ENCODE measurements around the gene TMPRSS4. TPM values are rescaled to one million over a fixed set of nuclear protein-coding genes. Genes with fewer than 3 reads are reported as not detected.
A peak's percentile ranks its signal among the peaks of the same experiment; 100 is the strongest.

The TMPRSS4 gene
- total RNA-seq, 1 donor from 2014 or later = not detected

GRCh38 chr11:118065384-118065783, 11.5 kb upstream of the TMPRSS4 start:
- no peaks in the 10 kb centered on the region for H3K9me3 Mint-ChIP-seq (ENCODE audit: unreplicated experiment)
- no peak overlapping the region for H3K4me3 Mint-ChIP-seq (ENCODE audit: unreplicated experiment)
- H3K27ac Mint-ChIP-seq (ENCODE audit: unreplicated experiment) = no peak overlapping the region
- no peak for TF ChIP-seq CTCF (IDR thresholded peaks at IDR 0.05; ENCODE audit: unreplicated experiment)
- DNase-seq (ENCODE audit: low spot score) = no peak
- H3K4me1 Mint-ChIP-seq (ENCODE audit: unreplicated experiment) = peaks cover 6% of the 10 kb centered on the region
- no peaks in the 10 kb centered on the region for H3K36me3 Mint-ChIP-seq (ENCODE audit: low read depth, unreplicated experiment)
- H3K27me3 Mint-ChIP-seq (ENCODE audit: unreplicated experiment) = peaks cover 6% of the 10 kb centered on the region

- H3K4me3 Mint-ChIP-seq (ENCODE audit: unreplicated experiment) = no peak overlapping the region
- H3K27me3 Mint-ChIP-seq (ENCODE audit: unreplicated experiment) = peaks cover 6% of the 10 kb centered on the region
- DNase-seq (ENCODE audit: low spot score) = no peak
- no peaks in the 10 kb centered on the region for H3K9me3 Mint-ChIP-seq (ENCODE audit: unreplicated experiment)
- H3K36me3 Mint-ChIP-seq (ENCODE audit: low read depth, unreplicated experiment) = no peaks in the 10 kb centered on the region
- TF ChIP-seq CTCF (IDR thresholded peaks at IDR 0.05; ENCODE audit: unreplicated experiment) = no peak
- H3K4me1 Mint-ChIP-seq (ENCODE audit: unreplicated experiment) = peaks cover 10% of the 10 kb centered on the region
- no peak overlapping the region for H3K27ac Mint-ChIP-seq (ENCODE audit: unreplicated experiment)
Observed at GRCh38 chr11:118067006-118067405, 9.9 kb upstream of the TMPRSS4 start.

GRCh38 chr11:118068206-118068944, 8.5 kb upstream of the TMPRSS4 start:
- Mint-ChIP-seq H3K36me3 (ENCODE audit: low read depth, unreplicated experiment) (no peaks in the 10 kb centered on the region), H3K9me3 (ENCODE audit: unreplicated experiment) (no peaks in the 10 kb centered on the region), H3K4me3 (ENCODE audit: unreplicated experiment) (no peak overlapping the region), H3K27me3 (ENCODE audit: unreplicated experiment) (peaks cover 6% of the 10 kb centered on the region), H3K27ac (ENCODE audit: unreplicated experiment) (no peak overlapping the region), H3K4me1 (ENCODE audit: unreplicated experiment) (peaks cover 21% of the 10 kb centered on the region)
- DNase-seq (ENCODE audit: low spot score) = peak; percentile 52
- no peak for TF ChIP-seq CTCF (IDR thresholded peaks at IDR 0.05; ENCODE audit: unreplicated experiment)

- peaks cover 24% of the 10 kb centered on the region for H3K4me1 Mint-ChIP-seq (ENCODE audit: unreplicated experiment)
- no peak for DNase-seq (ENCODE audit: low spot score)
- H3K4me3 Mint-ChIP-seq (ENCODE audit: unreplicated experiment) = no peak overlapping the region
- no peak overlapping the region for H3K27ac Mint-ChIP-seq (ENCODE audit: unreplicated experiment)
- H3K27me3 Mint-ChIP-seq (ENCODE audit: unreplicated experiment) = peaks cover 6% of the 10 kb centered on the region
- H3K36me3 Mint-ChIP-seq (ENCODE audit: low read depth, unreplicated experiment) = no peaks in the 10 kb centered on the region
- no peak for TF ChIP-seq CTCF (IDR thresholded peaks at IDR 0.05; ENCODE audit: unreplicated experiment)
- H3K9me3 Mint-ChIP-seq (ENCODE audit: unreplicated experiment) = no peaks in the 10 kb centered on the region
Observed at GRCh38 chr11:118068945-118069612, 7.8 kb upstream of the TMPRSS4 start.

GRCh38 chr11:118071416-118072030, 5.4 kb upstream of the TMPRSS4 start:
- no peak overlapping the region for H3K27ac Mint-ChIP-seq (ENCODE audit: unreplicated experiment)
- H3K4me3 Mint-ChIP-seq (ENCODE audit: unreplicated experiment) = no peak overlapping the region
- no peaks in the 10 kb centered on the region for H3K36me3 Mint-ChIP-seq (ENCODE audit: low read depth, unreplicated experiment)
- H3K9me3 Mint-ChIP-seq (ENCODE audit: unreplicated experiment) = no peaks in the 10 kb centered on the region
- peaks cover 2% of the 10 kb centered on the region for H3K27me3 Mint-ChIP-seq (ENCODE audit: unreplicated experiment)
- no peak for DNase-seq (ENCODE audit: low spot score)
- no peak for TF ChIP-seq CTCF (IDR thresholded peaks at IDR 0.05; ENCODE audit: unreplicated experiment)
- H3K4me1 Mint-ChIP-seq (ENCODE audit: unreplicated experiment) = peaks cover 23% of the 10 kb centered on the region

Measured in endothelial cell (in vitro differentiated cells).